HL-60 (cell line): ENCODE measurements around the gene FOXP1.

Experiments used
- DNase-seq, 2 experiments: peaks; one replicate each; pipeline ENCODE4 v3.0.0-alpha.2; 2010 to 2020; ENCODE audit warnings: low read depth in 1 of 2, low spot score in 1 of 2
- H3K27ac ChIP-seq: fragments of 250-450 bp; sonication (Bioruptor Pico); replicated peaks from 2 replicates; pipeline ENCODE4 v1.5.1; 2020; ENCODE audit warnings: mild to moderate bottlenecking, moderate library complexity
- H3K27me3 ChIP-seq: fragments of 250-450 bp; sonication (Bioruptor Pico); 2 replicates; pipeline ENCODE4 v1.5.1; 2021; ENCODE audit warnings: mild to moderate bottlenecking, moderate library complexity; ENCODE audit not compliant: insufficient read depth, poor library complexity, severe bottlenecking
- H3K4me3 ChIP-seq: replicated peaks from 2 replicates; pipeline ENCODE4 v1.5.1; 2011; ENCODE audit warnings: mild to moderate bottlenecking, control low read depth, low read length; ENCODE audit not compliant: insufficient read depth
- CTCF ChIP-seq: IDR thresholded peaks from one replicate; pipeline ENCODE4 v1.5.1; 2011; ENCODE audit warnings: low read length, control low read depth, inconsistent platforms; ENCODE audit not compliant: insufficient read depth
- GABPA ChIP-seq: IDR thresholded peaks from 2 replicates; pipeline ENCODE4 v1.6.1; 2012; ENCODE audit warnings: low read depth
- POLR2AphosphoS5 ChIP-seq: IDR thresholded peaks from 2 replicates; pipeline ENCODE4 v1.6.1; 2012; ENCODE audit warnings: low read depth
- REST ChIP-seq: IDR thresholded peaks from 2 replicates; pipeline ENCODE4 v1.6.1; 2012; ENCODE audit warnings: low read depth; ENCODE audit not compliant: insufficient replicate concordance
- SPI1 ChIP-seq: IDR thresholded peaks from 2 replicates; pipeline ENCODE4 v1.6.1; 2012; ENCODE audit warnings: low read depth, mild to moderate bottlenecking, borderline replicate concordance

The FOXP1 gene

DNA sequence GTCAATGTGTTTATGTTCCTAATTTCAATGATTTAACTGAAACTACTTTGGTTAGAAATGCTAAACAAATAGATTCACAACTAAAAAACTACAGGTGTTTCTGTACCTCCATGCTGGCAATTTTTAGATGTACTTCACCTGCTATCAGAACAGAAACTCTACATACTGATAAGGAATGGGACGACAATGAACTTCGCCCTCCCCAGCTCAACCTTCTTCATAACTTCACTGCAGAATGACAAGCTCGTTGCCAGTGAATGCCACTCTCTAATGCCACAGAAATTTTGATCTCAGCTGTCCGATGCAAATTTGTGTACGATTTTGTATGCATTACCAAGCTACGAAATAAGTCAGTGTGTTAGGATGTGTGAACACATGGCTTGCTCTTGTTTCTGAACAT, 133.4 kb downstream of the FOXP1 start:
- no peak for TF ChIP-seq GABPA
- TF ChIP-seq CTCF = no peak
- TF ChIP-seq POLR2AphosphoS5 = no peak
- TF ChIP-seq SPI1 = no peak
- TF ChIP-seq REST = no peak
- no peak for DNase-seq
- Histone ChIP-seq H3K27ac (no peak overlapping the region), H3K4me3 (no peak overlapping the region), H3K27me3 (no peaks in the 10 kb centered on the region)

GRCh38 chr3:71447803-71448202, 135.7 kb downstream of the FOXP1 start:
- no peak for DNase-seq
- no peak overlapping the region for H3K4me3 ChIP-seq
- peak overlapping the region; percentile 96 for H3K27ac ChIP-seq
- no peak for TF ChIP-seq POLR2AphosphoS5
- no peak for TF ChIP-seq GABPA
- no peak for TF ChIP-seq CTCF
- no peak for TF ChIP-seq REST
- TF ChIP-seq SPI1 = no peak
- H3K27me3 ChIP-seq = no peaks in the 10 kb centered on the region

DNA sequence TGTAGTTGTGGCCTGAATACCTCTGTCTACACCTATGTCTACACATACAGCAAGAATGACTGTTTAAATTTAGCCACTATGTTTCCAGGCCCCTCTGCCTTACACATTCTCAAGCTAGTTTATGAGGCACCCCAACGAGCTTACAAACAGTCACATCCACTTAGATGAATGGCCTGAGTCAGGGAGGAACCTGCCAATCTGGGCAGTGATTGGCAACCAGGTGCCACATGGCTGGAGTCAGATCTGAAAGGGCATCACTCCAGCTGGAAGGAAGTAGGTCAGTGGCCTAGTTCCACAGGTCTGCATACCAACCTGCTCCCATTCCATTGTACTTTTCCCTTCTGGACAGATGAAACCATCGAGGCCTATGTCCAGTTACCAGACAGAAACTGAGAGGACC, 136.3 kb downstream of the FOXP1 start:
- Histone ChIP-seq H3K27ac (peak overlapping the region; percentile 96), H3K27me3 (no peaks in the 10 kb centered on the region), H3K4me3 (no peak overlapping the region)
- TF ChIP-seq GABPA = no peak
- no peak for TF ChIP-seq SPI1
- TF ChIP-seq REST = no peak
- TF ChIP-seq CTCF = no peak
- no peak for TF ChIP-seq POLR2AphosphoS5
- no peak for DNase-seq
